Thymus (tissue), 14 donors: ENCODE results near the gene LIMD2. TPM values are rescaled to one million over a fixed set of nuclear protein-coding genes. Genes with fewer than 3 reads are reported as not detected.
A peak's percentile ranks its signal among the peaks of the same experiment; 100 is the strongest.

ENCODE experiments used
- DNase-seq, 9 donors: peaks; one replicate each; pipeline ENCODE4 v3.0.0-alpha.2; 2013; ENCODE audit warnings: low spot score in 9 of 9, low read depth in 6 of 9, missing footprints in 1 of 9
- H3K27ac ChIP-seq, 2 donors: one replicate each; pipeline ENCODE4 v1.5.1; 2013; ENCODE audit warnings: control low read depth in 1 of 2, low read depth in 1 of 2, low read length in 1 of 2, mild to moderate bottlenecking in 1 of 2, moderate library complexity in 1 of 2
- H3K27me3 ChIP-seq, 2 donors: one replicate each; pipeline ENCODE4 v1.5.1; 2013; ENCODE audit warnings: low read length in 1 of 2; ENCODE audit not compliant: control insufficient read depth in 2 of 2, insufficient read depth in 1 of 2
- H3K36me3 ChIP-seq, 2 donors: one replicate each; pipeline ENCODE4 v1.5.1; 2013; ENCODE audit warnings: low read length in 1 of 2, mild to moderate bottlenecking in 1 of 2, moderate library complexity in 1 of 2; ENCODE audit not compliant: control insufficient read depth in 2 of 2, insufficient read depth in 2 of 2
- H3K4me1 ChIP-seq, 2 donors: one replicate each; pipeline ENCODE4 v1.5.1; 2013; ENCODE audit warnings: low read length in 2 of 2; ENCODE audit not compliant: control insufficient read depth in 2 of 2, insufficient read depth in 2 of 2
- H3K4me3 ChIP-seq, 2 donors: one replicate each; pipeline ENCODE4 v1.5.1; 2013; ENCODE audit warnings: low read length in 2 of 2, control low read depth in 1 of 2, mild to moderate bottlenecking in 1 of 2
- H3K9me3 ChIP-seq, 2 donors: one replicate each; pipeline ENCODE4 v1.5.1; 2013; ENCODE audit warnings: low read length in 1 of 2, mild to moderate bottlenecking in 1 of 2; ENCODE audit not compliant: control insufficient read depth in 2 of 2, insufficient read depth in 1 of 2
- WGBS: extraction: QIAGEN DNeasy Blood & Tissue Kit; methylation state at CpG from one replicate; pipeline ENCODE4 v1.1.7; 2013; 5-methylcytosine and 5-hydroxymethylcytosine counted together
- long read RNA-seq, 10 donors: transcript quantifications; one replicate each; lab custom pipeline, GENCODE V29; 2026
- polyA plus RNA-seq: library from polyadenylated mRNA; stranded (reverse); fragments of 200-250 nt; gene quantifications from one replicate; pipeline ENCODE4 v1.2.3, GENCODE V29; 2013
- total RNA-seq: library from RNA; stranded (reverse); fragments of 120-200 nt; gene quantifications from one replicate; pipeline ENCODE4 v1.2.4, GENCODE V29; 2013
- donor health status: healthy.

LIMD2 gene
- total RNA-seq (202 TPM), polyA plus RNA-seq (309 TPM)
- long read RNA-seq, donor 1, transcript LIMD2-201 (5 exons, 3,193 nt) = major isoform, 9 of 19 reads
- long read RNA-seq, donor 1, partial matches to known transcripts = 10 of 19 reads
- long read RNA-seq, donor 1, other reads (novel, unspliced or antisense) = 0 of 19 reads
- long read RNA-seq, donor 2 = 0 reads
- long read RNA-seq, donor 3, transcript LIMD2-208 (4 exons, 709 nt) = minor isoform, 11 of 262 reads
- long read RNA-seq, donor 3, transcript LIMD2-204 (2 exons, 760 nt) = minor isoform, 14 of 262 reads
- long read RNA-seq, donor 3, transcript LIMD2-203 (3 exons, 2,019 nt) = minor isoform, 16 of 262 reads
- long read RNA-seq, donor 3, transcript LIMD2-201 (5 exons, 3,193 nt) = major isoform, 103 of 262 reads
- long read RNA-seq, donor 3, partial matches to known transcripts = 106 of 262 reads
- long read RNA-seq, donor 3, other reads (novel, unspliced or antisense) = 0 of 262 reads
- long read RNA-seq, donor 4, transcript LIMD2-201 (5 exons, 3,193 nt) = major isoform, 42 of 89 reads
- long read RNA-seq, donor 4, transcript LIMD2-204 (2 exons, 760 nt) = minor isoform, 6 of 89 reads
- long read RNA-seq, donor 4, partial matches to known transcripts = 32 of 89 reads
- long read RNA-seq, donor 4, other reads (novel, unspliced or antisense) = 0 of 89 reads
- long read RNA-seq, donor 5, transcript LIMD2-204 (2 exons, 760 nt) = minor isoform, 10 of 242 reads
- long read RNA-seq, donor 5, transcript LIMD2-208 (4 exons, 709 nt) = minor isoform, 9 of 242 reads
- long read RNA-seq, donor 5, transcript LIMD2-201 (5 exons, 3,193 nt) = major isoform, 81 of 242 reads
- long read RNA-seq, donor 5, transcript LIMD2-203 (3 exons, 2,019 nt) = minor isoform, 18 of 242 reads
- long read RNA-seq, donor 5, partial matches to known transcripts = 109 of 242 reads
- long read RNA-seq, donor 5, other reads (novel, unspliced or antisense) = 8 of 242 reads
- long read RNA-seq, donor 6, transcript LIMD2-203 (3 exons, 2,019 nt) = minor isoform, 6 of 139 reads
- long read RNA-seq, donor 6, transcript LIMD2-201 (5 exons, 3,193 nt) = major isoform, 77 of 139 reads
- long read RNA-seq, donor 6, partial matches to known transcripts = 39 of 139 reads
- long read RNA-seq, donor 6, other reads (novel, unspliced or antisense) = 7 of 139 reads
- long read RNA-seq, donor 7, transcript LIMD2-204 (2 exons, 760 nt) = minor isoform, 8 of 149 reads
- long read RNA-seq, donor 7, transcript LIMD2-201 (5 exons, 3,193 nt) = major isoform, 80 of 149 reads
- long read RNA-seq, donor 7, partial matches to known transcripts = 50 of 149 reads
- long read RNA-seq, donor 7, other reads (novel, unspliced or antisense) = 0 of 149 reads
- long read RNA-seq, donor 8, transcript LIMD2-201 (5 exons, 3,193 nt) = major isoform, 22 of 52 reads
- long read RNA-seq, donor 8, partial matches to known transcripts = 21 of 52 reads
- long read RNA-seq, donor 8, other reads (novel, unspliced or antisense) = 0 of 52 reads
- long read RNA-seq, donor 9, transcript LIMD2-201 (5 exons, 3,193 nt) = major isoform, 55 of 108 reads
- long read RNA-seq, donor 9, partial matches to known transcripts = 40 of 108 reads
- long read RNA-seq, donor 9, other reads (novel, unspliced or antisense) = 0 of 108 reads
- long read RNA-seq, donor 10, transcript LIMD2-203 (3 exons, 2,019 nt) = minor isoform, 8 of 158 reads
- long read RNA-seq, donor 10, transcript LIMD2-204 (2 exons, 760 nt) = minor isoform, 14 of 158 reads
- long read RNA-seq, donor 10, transcript LIMD2-201 (5 exons, 3,193 nt) = major isoform, 76 of 158 reads
- long read RNA-seq, donor 10, partial matches to known transcripts = 56 of 158 reads
- long read RNA-seq, donor 10, other reads (novel, unspliced or antisense) = 0 of 158 reads

DNA sequence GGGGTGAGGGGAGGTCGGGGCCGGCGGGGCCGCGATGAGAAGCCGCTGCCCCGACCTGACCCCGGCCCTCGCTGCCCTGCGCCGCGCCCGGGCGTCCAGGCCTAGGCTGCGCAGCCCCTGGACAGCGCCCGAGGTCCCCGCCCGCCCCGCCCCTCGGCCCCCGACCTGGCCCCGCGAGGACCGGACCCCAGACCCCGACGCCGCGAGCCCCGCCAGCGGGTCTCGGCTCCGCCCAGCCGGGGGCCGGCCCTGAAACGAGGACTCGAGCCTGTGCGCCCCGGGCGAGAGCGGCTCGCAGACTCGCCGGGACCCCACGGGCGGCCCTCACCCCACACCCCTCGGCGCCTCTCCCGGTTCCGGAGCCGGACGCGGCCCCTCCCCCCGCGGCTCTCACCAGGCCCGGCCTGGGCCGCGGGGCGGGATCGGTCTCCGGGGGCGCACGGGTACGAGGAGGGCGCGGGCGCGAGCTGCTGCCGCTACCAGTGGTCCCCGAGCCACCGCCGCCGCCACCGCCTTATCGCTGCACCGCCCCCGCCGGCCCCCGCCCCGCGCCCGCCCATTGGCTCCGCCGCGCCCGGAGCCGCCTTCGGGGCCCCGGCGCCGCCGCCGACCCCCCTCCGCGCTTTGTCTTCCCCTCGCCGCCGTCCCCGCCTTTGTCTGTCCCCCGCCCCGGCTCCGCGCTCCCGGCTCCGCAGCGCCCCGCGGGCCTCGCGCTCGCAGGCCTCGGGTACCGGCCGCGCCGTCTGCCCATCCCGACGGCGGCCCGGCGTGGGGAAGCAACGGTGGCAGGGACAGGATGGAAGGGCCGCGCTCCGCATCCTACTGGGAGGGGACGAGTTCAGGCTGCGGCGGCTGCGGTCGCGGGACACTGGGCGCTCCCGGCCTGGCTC, at the start of gene LIMD2:
LIMD2 (minus strand) TSS at position 488 of the 890 bp plus-strand sequence. CDS start 827 bp downstream, outside the sequence.
- DNase-seq = peak in 6 of 9 donors; percentile 34 to 88 (median 66)
- Histone ChIP-seq H3K36me3 (peaks cover 43 to 62% of the 10 kb centered on the region in 2 donors), H3K4me1 (peaks cover 30 to 66% of the 10 kb centered on the region in 2 donors), H3K9me3 (peaks cover 0 to 16% of the 10 kb centered on the region in 2 donors), H3K4me3 (peak within 1 kb of the TSS; percentile 95 to 97), H3K27ac (peak within 1 kb of the TSS; percentile 96 to 98), H3K27me3 (no peaks in the 10 kb centered on the region)
- 1% methylated on average over 133 of the region's 133 CpGs for WGBS

DNA sequence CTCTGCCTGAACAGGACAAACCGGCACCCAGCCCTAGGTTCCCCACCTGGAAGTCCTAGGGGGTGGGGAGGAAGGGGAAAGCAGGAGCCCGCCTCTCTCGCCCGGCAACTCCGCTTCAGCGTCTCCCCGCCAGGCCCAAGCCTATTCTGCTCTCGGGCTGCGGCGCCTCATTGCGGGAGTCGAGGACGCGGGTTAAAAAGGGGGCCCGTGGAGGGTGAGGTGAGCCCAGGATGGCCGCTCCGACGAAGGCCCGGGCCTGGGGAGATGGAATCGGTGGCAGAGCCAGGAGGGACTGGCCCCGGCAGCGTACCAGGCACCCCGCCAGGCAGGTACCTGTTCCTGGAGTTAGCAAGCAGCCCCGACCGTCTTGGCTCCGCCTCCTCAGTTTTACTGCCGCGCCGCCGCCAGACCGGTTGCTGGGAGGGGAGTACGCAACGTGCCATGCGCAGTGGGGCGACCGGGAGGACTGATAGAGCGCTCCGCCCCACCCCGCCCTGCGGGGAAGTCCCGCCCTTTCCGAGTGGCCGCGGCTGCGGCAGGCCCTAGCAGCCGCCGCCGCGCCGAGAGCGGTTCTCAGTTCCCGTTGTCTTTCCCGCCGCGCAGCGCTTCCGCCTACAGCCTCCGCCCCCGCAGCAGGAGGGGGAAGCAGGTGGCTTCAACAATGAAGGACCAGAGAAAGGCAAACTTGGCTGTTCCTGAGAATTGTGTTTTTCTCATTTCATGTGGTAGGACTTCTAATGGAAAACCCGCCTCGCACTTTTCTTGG, 41.7 kb upstream of the LIMD2 start, which contains the start of gene STRADA:
STRADA (minus strand) TSS at position 392 of the 766 bp plus-strand sequence. CDS start 13,430 bp downstream, outside the sequence.
- Histone ChIP-seq H3K27ac (peak within 1 kb of the TSS; percentile 96 to 98), H3K9me3 (no peaks in the 10 kb centered on the region), H3K4me1 (peaks cover 3 to 14% of the 10 kb centered on the region in 2 donors), H3K4me3 (peak within 1 kb of the TSS; percentile 89 to 92), H3K36me3 (peaks cover 3 to 11% of the 10 kb centered on the region in 2 donors), H3K27me3 (no peaks in the 10 kb centered on the region)
- WGBS = under 1% methylated on average over 61 of the region's 61 CpGs
- peak; percentile 94 to 99 (median 98) for DNase-seq

DNA sequence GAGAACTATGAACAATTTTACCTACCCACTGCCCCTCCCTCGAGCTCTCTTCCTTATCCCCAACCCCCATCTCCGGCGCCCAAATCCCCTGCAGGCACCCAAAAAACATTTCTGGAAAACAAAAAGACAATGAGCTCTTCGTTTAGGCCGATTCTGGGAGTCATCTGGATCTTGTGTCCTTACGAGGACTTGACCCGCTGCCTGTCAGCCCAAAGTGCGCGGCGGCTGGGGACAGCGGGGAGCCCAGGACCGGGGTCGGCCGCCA, 41.1 kb upstream of the LIMD2 start:
- H3K36me3 ChIP-seq = peaks cover 3 to 7% of the 10 kb centered on the region in 2 donors
- H3K27ac ChIP-seq = peak overlapping the region; percentile 93 to 96
- H3K27me3 ChIP-seq = no peaks in the 10 kb centered on the region
- peak overlapping the region; percentile 89 to 92 for H3K4me3 ChIP-seq
- under 1% methylated on average over 14 of the region's 14 CpGs for WGBS
- H3K9me3 ChIP-seq = no peaks in the 10 kb centered on the region
- peak in 4 of 9 donors; percentile 3 to 26 (median 13) for DNase-seq
- peaks cover 3 to 14% of the 10 kb centered on the region in 2 donors for H3K4me1 ChIP-seq

DNA sequence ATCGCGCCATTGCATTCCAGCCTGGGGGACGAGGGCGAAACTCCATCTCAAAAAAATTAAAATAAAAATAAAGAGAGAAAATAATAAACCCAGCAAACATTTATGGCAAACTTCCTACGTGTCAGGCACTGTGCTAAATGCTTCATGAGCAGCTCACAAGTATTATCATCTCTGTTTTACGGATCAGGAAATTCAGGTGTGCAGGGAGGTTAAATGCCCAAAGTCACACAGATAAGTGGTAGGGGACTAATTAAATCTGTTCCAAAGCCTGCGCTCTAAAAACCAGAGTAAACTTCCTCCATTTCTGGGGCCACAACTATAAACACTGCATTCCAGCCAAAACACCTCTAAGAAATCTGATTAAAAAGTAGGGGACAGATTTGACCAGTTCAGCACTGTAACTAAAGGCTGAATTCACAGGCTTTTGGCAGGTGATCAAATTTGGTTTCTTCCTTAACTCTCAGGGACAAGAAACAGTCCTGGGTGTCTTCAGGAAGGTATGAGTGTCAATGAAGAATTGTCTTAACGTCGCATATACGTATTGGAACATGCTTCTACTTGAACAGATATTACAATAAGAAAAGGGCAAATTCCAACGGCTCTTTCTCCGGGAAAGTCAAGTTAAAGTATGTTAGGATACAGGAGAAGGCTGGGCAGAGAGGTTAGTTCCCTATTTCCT, 40.7 kb upstream of the LIMD2 start:
- H3K9me3 ChIP-seq = no peaks in the 10 kb centered on the region
- H3K36me3 ChIP-seq = peaks cover 2 to 4% of the 10 kb centered on the region in 2 donors
- peaks cover 3 to 14% of the 10 kb centered on the region in 2 donors for H3K4me1 ChIP-seq
- peak in 6 of 9 donors; percentile 0 to 31 (median 10) for DNase-seq
- peak overlapping the region; percentile 93 to 96 for H3K27ac ChIP-seq
- WGBS = 44% methylated on average over 12 of the region's 12 CpGs
- peak overlapping the region; percentile 89 to 92 for H3K4me3 ChIP-seq
- no peaks in the 10 kb centered on the region for H3K27me3 ChIP-seq

DNA sequence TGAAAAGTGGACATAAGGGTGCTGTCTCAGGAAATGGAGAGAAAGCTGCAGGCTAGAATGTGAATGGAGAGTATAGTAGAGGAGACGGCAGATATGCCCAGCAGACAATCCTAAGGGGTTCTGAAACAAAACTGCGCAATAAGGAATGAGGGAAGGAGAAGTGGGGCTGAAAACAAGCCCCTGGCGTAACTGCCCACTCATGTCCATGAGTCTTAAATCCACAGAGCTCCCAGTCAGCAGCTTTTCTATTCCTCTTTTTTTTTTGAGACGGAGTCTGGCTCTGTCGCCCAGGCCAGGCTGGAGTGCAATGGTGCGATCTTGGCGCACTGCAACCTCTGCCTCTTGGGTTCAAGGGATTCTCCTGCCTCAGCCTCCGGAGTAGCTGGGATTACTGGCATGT, 35.8 kb upstream of the LIMD2 start:
- Histone ChIP-seq H3K36me3 (peaks cover 0 to 2% of the 10 kb centered on the region in 2 donors), H3K27me3 (no peaks in the 10 kb centered on the region), H3K4me1 (peaks cover 3 to 5% of the 10 kb centered on the region in 2 donors), H3K27ac (no peak overlapping the region), H3K4me3 (no peak overlapping the region), H3K9me3 (no peaks in the 10 kb centered on the region)
- DNase-seq = no peak
- WGBS = over 99% methylated on average over 8 of the region's 8 CpGs

DNA sequence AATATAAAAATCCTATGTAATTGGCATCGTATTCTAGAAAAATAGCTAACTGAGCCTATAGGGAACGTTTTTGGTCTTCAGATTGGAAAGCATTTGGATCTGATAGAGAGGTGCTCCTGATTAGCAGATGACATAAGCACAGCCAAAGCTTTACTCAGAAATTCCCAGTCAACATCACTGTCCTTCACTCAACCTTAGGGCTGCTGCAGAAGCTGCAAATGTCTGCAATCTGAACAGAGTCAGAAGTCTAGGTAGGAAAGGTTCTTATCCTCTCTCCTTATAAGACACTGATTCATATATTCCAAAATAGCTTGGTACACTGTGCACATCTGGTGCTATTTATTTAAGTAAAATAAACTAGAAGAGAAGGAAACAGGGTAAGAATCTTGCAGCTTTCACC, 22.5 kb upstream of the LIMD2 start:
- H3K27ac ChIP-seq = no peak overlapping the region
- no peak overlapping the region for H3K4me3 ChIP-seq
- H3K9me3 ChIP-seq = no peaks in the 10 kb centered on the region
- H3K27me3 ChIP-seq = no peaks in the 10 kb centered on the region
- H3K36me3 ChIP-seq = peaks cover 0 to 14% of the 10 kb centered on the region in 2 donors
- WGBS = 96% methylated on average over 2 of the region's 2 CpGs
- no peak for DNase-seq
- no peaks in the 10 kb centered on the region for H3K4me1 ChIP-seq
